Astrocyte of the spinal cord (primary cell): Measurements from ENCODE around the gene NCOA3.

Experiments
- DNase-seq: peaks from one replicate; pipeline ENCODE4 v3.0.0; 2011; ENCODE audit warnings: low read depth, low spot score
- H3K4me3 ChIP-seq: 2 replicates; pipeline ENCODE4 v1.5.1; 2011; ENCODE audit warnings: low read depth, mild to moderate bottlenecking, low read length, moderate library complexity
- in situ Hi-C: cut with HindIII; loops from 2 replicates; pipeline ENCODE4 v1.10.0; 2017; ENCODE audit warnings: low sequenced_read_pairs
- TF ChIP-seq, protein P1 (sequence below): IDR thresholded peaks from 2 replicates; pipeline ENCODE4 v1.5.1; 2012; ENCODE audit warnings: low read depth, mild to moderate bottlenecking, low read length, inconsistent platforms

The NCOA3 gene

DNA sequence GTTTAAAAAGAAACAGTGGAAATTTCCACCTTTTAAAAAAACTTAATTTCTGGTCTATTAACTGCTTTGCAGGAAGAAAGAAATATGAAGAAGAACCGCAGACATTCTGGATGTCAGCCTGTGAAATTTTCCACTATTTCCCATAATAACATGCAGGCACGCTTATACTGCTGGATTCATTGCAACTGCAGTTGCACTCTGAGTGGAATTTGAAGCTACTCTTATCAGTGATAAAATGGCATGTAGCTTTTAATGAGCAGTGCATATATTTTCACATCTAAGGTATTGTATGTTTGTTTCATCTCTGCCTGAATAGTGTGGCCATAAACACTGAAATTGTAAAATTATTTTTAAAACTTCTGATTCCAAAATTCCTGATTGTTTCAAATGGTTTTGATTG is 28.2 kb downstream of the NCOA3 start:
- TF ChIP-seq, protein P1, sequence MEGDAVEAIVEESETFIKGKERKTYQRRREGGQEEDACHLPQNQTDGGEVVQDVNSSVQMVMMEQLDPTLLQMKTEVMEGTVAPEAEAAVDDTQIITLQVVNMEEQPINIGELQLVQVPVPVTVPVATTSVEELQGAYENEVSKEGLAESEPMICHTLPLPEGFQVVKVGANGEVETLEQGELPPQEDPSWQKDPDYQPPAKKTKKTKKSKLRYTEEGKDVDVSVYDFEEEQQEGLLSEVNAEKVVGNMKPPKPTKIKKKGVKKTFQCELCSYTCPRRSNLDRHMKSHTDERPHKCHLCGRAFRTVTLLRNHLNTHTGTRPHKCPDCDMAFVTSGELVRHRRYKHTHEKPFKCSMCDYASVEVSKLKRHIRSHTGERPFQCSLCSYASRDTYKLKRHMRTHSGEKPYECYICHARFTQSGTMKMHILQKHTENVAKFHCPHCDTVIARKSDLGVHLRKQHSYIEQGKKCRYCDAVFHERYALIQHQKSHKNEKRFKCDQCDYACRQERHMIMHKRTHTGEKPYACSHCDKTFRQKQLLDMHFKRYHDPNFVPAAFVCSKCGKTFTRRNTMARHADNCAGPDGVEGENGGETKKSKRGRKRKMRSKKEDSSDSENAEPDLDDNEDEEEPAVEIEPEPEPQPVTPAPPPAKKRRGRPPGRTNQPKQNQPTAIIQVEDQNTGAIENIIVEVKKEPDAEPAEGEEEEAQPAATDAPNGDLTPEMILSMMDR, result no peak
- no peak overlapping the region for H3K4me3 ChIP-seq
- DNase-seq, result no peak
- in situ Hi-C loops, result no loop called here

GRCh38 chr20:47531458-47531857 is 29.8 kb downstream of the NCOA3 start:
- DNase-seq, result no peak
- in situ Hi-C loops, result no loop called here
- TF ChIP-seq, protein P1, result no peak
- H3K4me3 ChIP-seq, result no peak overlapping the region

DNA sequence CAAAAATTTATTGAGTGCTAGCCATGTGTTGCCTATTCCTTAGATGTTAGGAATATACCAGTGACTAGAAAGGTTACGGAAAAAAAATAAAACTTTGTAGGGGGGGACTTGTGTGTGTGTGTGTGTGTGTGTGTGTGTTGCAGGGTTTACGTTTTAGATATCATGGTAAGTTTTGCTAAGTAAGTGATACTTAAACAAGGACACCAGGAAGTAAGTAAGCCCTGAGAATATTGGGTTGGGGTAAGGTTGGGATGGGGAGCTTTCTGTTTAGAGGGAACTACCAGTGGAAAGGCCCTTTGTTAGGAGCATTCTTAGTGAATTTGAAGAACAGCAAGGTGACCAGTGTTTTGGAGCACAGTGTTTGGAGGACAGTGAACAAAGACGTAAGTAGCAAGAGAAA is 30.3 kb downstream of the NCOA3 start:
- TF ChIP-seq, protein P1, result no peak
- no peak for DNase-seq
- no peak overlapping the region for H3K4me3 ChIP-seq
- in situ Hi-C loops, result no loop called here

DNA sequence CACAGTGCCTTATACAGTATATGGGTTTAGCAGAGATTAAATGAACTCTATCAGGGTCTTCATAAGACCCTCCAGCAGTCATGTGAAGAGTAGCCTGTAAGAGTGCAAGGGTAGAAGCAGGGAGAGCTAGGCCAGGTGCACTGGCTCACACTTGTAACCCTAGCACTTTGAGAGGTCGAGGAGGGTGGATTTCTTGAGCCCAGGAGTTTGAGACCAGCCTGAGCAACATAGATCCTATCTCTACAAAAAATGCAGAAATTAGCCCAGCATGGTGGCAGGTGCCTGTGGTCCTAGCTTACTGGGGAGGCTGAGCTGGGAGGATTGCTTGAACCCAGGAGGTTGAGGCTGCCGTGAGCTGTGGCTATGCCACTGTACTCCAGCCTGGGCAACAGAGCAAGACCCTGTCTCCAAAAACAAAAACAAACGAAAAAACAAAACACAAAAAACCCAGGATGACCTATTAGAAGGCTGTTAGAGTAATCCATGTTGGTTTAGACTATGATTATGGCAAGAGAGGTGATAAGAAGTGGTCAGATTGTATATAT is 31.9 kb downstream of the NCOA3 start:
- H3K4me3 ChIP-seq, result no peak overlapping the region
- TF ChIP-seq, protein P1, result no peak
- DNase-seq, result no peak
- in situ Hi-C loops, result no loop called here

DNA sequence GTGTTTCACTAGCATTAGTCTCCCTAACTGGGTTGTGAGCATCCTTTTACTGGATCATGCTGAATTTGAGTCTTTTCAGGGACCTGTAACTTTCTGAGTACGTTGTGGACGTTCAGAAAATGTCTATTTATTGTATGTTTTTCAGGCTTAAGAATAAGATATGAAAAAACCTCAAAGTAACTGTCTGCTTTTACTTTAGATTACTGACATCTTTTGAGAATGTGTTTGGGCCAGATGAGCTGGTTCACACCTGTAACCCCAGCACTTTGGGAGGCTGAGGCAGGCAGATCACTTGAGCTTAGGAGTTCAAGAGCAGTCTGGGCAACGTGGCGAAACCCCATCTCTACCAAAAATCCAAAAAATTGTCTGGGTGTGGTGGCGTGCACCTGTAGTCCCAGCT is 32.7 kb downstream of the NCOA3 start:
- DNase-seq, result no peak
- no peak overlapping the region for H3K4me3 ChIP-seq
- in situ Hi-C loops, result no loop called here
- TF ChIP-seq, protein P1, result no peak

GRCh38 chr20:47535088-47535487 is 33.4 kb downstream of the NCOA3 start:
- H3K4me3 ChIP-seq, result no peak overlapping the region
- TF ChIP-seq, protein P1, result peak; percentile 28
- in situ Hi-C loops, result no loop called here
- no peak for DNase-seq

DNA sequence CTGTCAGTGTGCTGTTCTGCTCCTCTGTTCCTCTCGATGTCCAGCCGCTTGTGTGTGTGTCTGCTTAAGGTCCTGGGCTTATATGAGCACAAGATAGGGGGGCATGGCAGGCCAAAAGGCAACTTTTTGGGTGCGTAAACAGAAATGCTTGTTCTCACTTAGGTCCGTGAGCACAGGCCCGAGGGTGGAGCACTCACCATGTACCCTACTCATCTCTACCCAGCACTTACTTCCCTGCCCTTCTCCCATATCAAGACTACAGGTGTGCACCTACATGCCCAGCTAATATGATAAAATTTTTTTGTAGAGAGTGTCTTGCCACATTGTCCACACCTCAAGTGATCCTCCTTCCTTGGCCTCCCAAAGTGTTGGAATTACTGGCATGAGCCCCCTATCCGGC is 34.3 kb downstream of the NCOA3 start:
- in situ Hi-C loops, result no loop called here
- TF ChIP-seq, protein P1, result no peak
- no peak for DNase-seq
- no peak overlapping the region for H3K4me3 ChIP-seq
